Ovary (tissue), 9 donors: ENCODE results near the gene ABCF1. TPM values are rescaled to one million over a fixed set of nuclear protein-coding genes. Genes with fewer than 3 reads are reported as not detected.

Source experiments
- DNase-seq, 5 donors: peaks; one replicate each; pipeline ENCODE4 v3.0.0-alpha.2; 2019 to 2020
- H3K27ac ChIP-seq, 2 donors: fragments of 200-600 bp; one replicate each; pipeline versions ENCODE4 v1.5.1 to v1.8.0; 2019 to 2022
- H3K27me3 ChIP-seq: fragments of 200-600 bp; one replicate; pipeline ENCODE4 v1.8.0; 2022
- H3K36me3 ChIP-seq: fragments of 200-600 bp; sonication (generic); one replicate; pipeline ENCODE4 v1.5.1; 2019
- H3K4me1 ChIP-seq: one replicate; pipeline ENCODE4 v1.8.1; 2013; ENCODE audit warnings: mild to moderate bottlenecking, moderate library complexity; ENCODE audit not compliant: insufficient read depth
- H3K4me3 ChIP-seq: fragments of 200-600 bp; sonication (generic); one replicate; pipeline ENCODE4 v1.5.1; 2017
- H3K9me3 ChIP-seq, 2 donors: fragments of 200-600 bp in 1 of 2; sonication (generic) in 1 of 2; one replicate each; pipeline versions ENCODE4 v1.5.1 to v1.8.1; 2013 to 2019; ENCODE audit warnings: mild to moderate bottlenecking in 1 of 2, moderate library complexity in 1 of 2
- EP300 ChIP-seq: sonication (generic); formaldehyde crosslinking; IDR thresholded peaks from one replicate; pipeline ENCODE4 v1.6.1; 2017; ENCODE audit warnings: antibody characterized with exemption
- POLR2A ChIP-seq: fragments of 450-650 bp; IDR thresholded peaks from one replicate; pipeline ENCODE4 v1.6.1; 2017; ENCODE audit warnings: antibody characterized with exemption, mild to moderate bottlenecking, moderate library complexity
- WGBS, 3 donors: extraction: QIAGEN DNeasy Blood & Tissue Kit in 1 of 3; methylation state at CpG; one replicate each; pipeline versions ENCODE4 v1.1.5 to v1.1.7; 2013 to 2017; 5-methylcytosine and 5-hydroxymethylcytosine counted together
- intact Hi-C, 4 donors: fragments of 100-400 bp; cut with DNase I; formaldehyde crosslinking; loops; one replicate each; pipeline versions ENCODE4 v1.11.0 to v1.15.1; 2022 to 2023
- polyA plus RNA-seq, 2 donors: library from polyadenylated mRNA; stranded (reverse); fragments of 200-250 nt in 1 of 2; fragments of 350-450 nt in 1 of 2; fragmentation: Illumina TruSeq in 1 of 2; extraction: RNeasy Lipid Tissue Mini Kit (QIAGEN cat#74804) in 1 of 2; gene quantifications; one replicate each; pipeline ENCODE4 v1.2.3, GENCODE V29; 2013 to 2014
- total RNA-seq, 7 donors: library from RNA; depleted of rRNA in 2 of 7; stranded (reverse); fragments of >200 nt in 2 of 7; fragmentation: NEBNext Ultra II Directional in 3 of 7; extraction: Animal tissue kit (Norgen Biotek cat#: 25700) in 3 of 7; gene quantifications; one replicate each; pipeline versions ENCODE4 v1.1.0 to v1.2.4, GENCODE V29; 2016 to 2023
- TF ChIP-seq, protein P1 (sequence below), 3 donors: fragments of 450-650 bp in 2 of 3; fragments of 200-600 bp in 1 of 3; IDR thresholded peaks; one replicate each; pipeline versions ENCODE4 v1.5.1 to v1.8.0; 2016 to 2022; ENCODE audit warnings: antibody characterized with exemption in 3 of 3, mild to moderate bottlenecking in 1 of 3
- donor health status: DM: no; HTN: no; CAD: no; lungs with moderate emphysema.
- donor health status: DM: no; HTN: no; CAD: no.
- donor health status: Bipolar disorder and iron deficiency.
- donor health status: DM: yes; HTN: yes; CAD: no.
- donor health status: DM: no; HTN: no; CAD: no.
- donor health status: DM: yes; HTN: yes; CAD: no.

Gene ABCF1
- total and polyA plus RNA-seq, 9 donors, result 16.3 to 60.6 (median 36.0) TPM

- TF ChIP-seq EP300, result no peak
- peak; percentile 71 for TF ChIP-seq POLR2A
- H3K4me1 ChIP-seq, result peaks cover 8% of the 10 kb centered on the region
- intact Hi-C loops, result loop anchor here in 1 of 4 donors (5.0 kb wide), 1 partner anchor 72 kb away; the partner anchor contains the start of gene PPP1R18
- H3K27me3 ChIP-seq, result no peaks in the 10 kb centered on the region
- H3K36me3 ChIP-seq, result no peaks in the 10 kb centered on the region
- DNase-seq, result peak; percentile 77 to 92 (median 84)
- H3K27ac ChIP-seq, result peak overlapping the region; percentile 95
- peak overlapping the region; percentile 90 for H3K4me3 ChIP-seq
- WGBS, 3 donors, result 0 to 1% (median 0%) methylated on average over 6 of the region's 6 CpGs
- no peaks in the 10 kb centered on the region for H3K9me3 ChIP-seq
These were observed 43.6 kb downstream of the ABCF1 start for GRCh38 chr6:30614843-30615218.

DNA sequence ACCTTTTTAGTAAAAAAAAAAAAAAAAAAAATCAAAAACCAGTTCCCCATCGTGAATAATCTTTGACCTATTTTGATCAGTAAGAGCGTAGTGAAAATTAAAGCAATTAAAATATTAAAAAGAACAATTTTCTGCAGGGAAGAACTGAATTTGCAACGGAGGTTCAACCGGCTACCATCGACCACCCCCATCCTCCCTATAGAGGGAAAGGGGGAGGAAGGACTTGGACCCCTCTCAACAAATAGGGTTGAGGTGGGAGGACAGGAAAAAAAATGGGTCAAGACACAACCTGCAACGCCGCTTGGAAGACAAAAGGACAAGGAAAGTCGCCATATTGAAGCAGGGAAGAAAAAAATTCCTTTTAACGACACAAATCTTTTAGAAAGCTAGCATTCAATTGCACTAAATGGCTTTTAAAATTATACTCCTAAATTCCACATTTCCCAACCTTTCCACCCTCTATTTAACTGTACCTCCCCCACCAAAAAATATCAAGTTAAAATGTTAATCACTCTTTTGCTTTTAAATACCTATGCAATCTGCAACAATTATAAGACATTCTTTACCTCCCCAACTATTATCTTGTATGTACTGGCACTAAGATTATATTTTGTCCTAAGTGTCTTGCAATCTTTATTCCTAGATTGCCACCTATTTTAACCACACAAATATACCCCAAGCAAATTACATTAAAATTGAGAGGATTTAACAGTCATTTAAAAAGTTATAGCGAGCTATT is 44.1 kb downstream of the ABCF1 start:
- Histone ChIP-seq H3K4me1 (peaks cover 6% of the 10 kb centered on the region), H3K36me3 (no peaks in the 10 kb centered on the region), H3K27me3 (no peaks in the 10 kb centered on the region), H3K27ac (peak overlapping the region; percentile 95), H3K4me3 (peak overlapping the region; percentile 90), H3K9me3 (no peaks in the 10 kb centered on the region)
- TF ChIP-seq EP300 (no peak), POLR2A (no peak)
- TF ChIP-seq, protein P1, sequence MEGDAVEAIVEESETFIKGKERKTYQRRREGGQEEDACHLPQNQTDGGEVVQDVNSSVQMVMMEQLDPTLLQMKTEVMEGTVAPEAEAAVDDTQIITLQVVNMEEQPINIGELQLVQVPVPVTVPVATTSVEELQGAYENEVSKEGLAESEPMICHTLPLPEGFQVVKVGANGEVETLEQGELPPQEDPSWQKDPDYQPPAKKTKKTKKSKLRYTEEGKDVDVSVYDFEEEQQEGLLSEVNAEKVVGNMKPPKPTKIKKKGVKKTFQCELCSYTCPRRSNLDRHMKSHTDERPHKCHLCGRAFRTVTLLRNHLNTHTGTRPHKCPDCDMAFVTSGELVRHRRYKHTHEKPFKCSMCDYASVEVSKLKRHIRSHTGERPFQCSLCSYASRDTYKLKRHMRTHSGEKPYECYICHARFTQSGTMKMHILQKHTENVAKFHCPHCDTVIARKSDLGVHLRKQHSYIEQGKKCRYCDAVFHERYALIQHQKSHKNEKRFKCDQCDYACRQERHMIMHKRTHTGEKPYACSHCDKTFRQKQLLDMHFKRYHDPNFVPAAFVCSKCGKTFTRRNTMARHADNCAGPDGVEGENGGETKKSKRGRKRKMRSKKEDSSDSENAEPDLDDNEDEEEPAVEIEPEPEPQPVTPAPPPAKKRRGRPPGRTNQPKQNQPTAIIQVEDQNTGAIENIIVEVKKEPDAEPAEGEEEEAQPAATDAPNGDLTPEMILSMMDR (IDR thresholded peaks at IDR 0.05), result no peak
- intact Hi-C loops, result loop anchor here in 1 of 4 donors (5.0 kb wide), 1 partner anchor 72 kb away; the partner anchor contains the start of gene PPP1R18
- peak in 1 of 5 donors; percentile 50 for DNase-seq
- WGBS, 3 donors, result 0% methylated on average over 10 of the region's 10 CpGs

GRCh38 chr6:30615958-30616810 is 44.9 kb downstream of the ABCF1 start:
- 0 to 1% (median 0%) methylated on average over 10 of the region's 10 CpGs for WGBS, 3 donors
- Histone ChIP-seq H3K9me3 (no peaks in the 10 kb centered on the region), H3K4me1 (peaks cover 3% of the 10 kb centered on the region), H3K27ac (peak overlapping the region; percentile 95), H3K36me3 (no peaks in the 10 kb centered on the region), H3K27me3 (no peaks in the 10 kb centered on the region), H3K4me3 (peak overlapping the region; percentile 90)
- intact Hi-C loops, result loop anchor here in 1 of 4 donors (5.0 kb wide), 1 partner anchor 71 kb away; the partner anchor contains the start of gene PPP1R18
- TF ChIP-seq EP300 (no peak), POLR2A (no peak)
- TF ChIP-seq, protein P1 (IDR thresholded peaks at IDR 0.05), result no peak
- DNase-seq, result no peak

GRCh38 chr6:30616811-30617564 is 45.7 kb downstream of the ABCF1 start, which contains the start of gene PPP1R10:
PPP1R10 (minus strand) TSS chr6:30617243; CDS start chr6:30609944, 7,299 bp downstream.
- no peaks in the 10 kb centered on the region for H3K9me3 ChIP-seq
- no peaks in the 10 kb centered on the region for H3K36me3 ChIP-seq
- peaks cover 1% of the 10 kb centered on the region for H3K4me1 ChIP-seq
- WGBS, 3 donors, result 0 to 1% (median 1%) methylated on average over 40 of the region's 40 CpGs
- no peaks in the 10 kb centered on the region for H3K27me3 ChIP-seq
- peak; percentile 98 to 99 (median 99) for DNase-seq
- peak within 1 kb of the TSS; percentile 95 for H3K27ac ChIP-seq
- intact Hi-C loops, result loop anchor here in 1 of 4 donors (5.0 kb wide), 1 partner anchor 70 kb away; the partner anchor contains the start of gene PPP1R18
- TF ChIP-seq, protein P1 (IDR thresholded peaks at IDR 0.05), result peak in 2 of 3 donors; percentile 10 to 17
- TF ChIP-seq POLR2A (peak; percentile 100), EP300 (no peak)
- H3K4me3 ChIP-seq, result peak within 1 kb of the TSS; percentile 90
